ENCODE measurements around the gene WRNIP1. TPM values are rescaled to one million over a fixed set of nuclear protein-coding genes. Genes with fewer than 3 reads are reported as not detected.
A peak's percentile ranks its signal among the peaks of the same experiment; 100 is the strongest.

WRNIP1 gene
- total and polyA plus RNA-seq, 4 donors, result 35.9 to 78.0 (median 67.1) TPM

DNA sequence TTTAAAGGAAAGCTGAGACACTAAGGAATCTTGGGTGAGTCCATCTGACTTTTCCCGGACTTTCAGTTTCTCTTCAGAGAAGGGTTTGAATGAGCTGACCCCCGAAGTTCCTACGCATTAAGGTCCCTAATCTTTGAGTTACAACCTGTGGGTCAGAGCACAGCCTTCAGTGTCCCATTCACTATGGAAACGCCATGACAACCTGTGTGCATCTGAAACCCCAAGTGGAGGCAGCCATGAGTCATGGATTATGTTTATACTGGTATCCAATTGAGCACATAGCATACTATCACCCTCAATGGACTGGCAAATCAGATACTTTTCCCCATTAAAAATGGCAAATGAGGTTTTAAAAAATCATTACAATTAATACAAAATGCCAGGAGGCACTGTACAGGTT, 25.9 kb upstream of the WRNIP1 start:
- no peak for DNase-seq (ENCODE audit: low read depth in 4 of 6, low spot score in 6 of 6)
- Histone ChIP-seq H3K27me3 (ENCODE audit: control insufficient read depth, insufficient read depth, low read length) (no peaks in the 10 kb centered on the region), H3K36me3 (ENCODE audit: control insufficient read depth, insufficient read depth, low read length) (no peaks in the 10 kb centered on the region), H3K27ac (ENCODE audit: low read depth, low read length) (no peak overlapping the region), H3K9me3 (ENCODE audit: control insufficient read depth, insufficient read depth, low read length) (no peaks in the 10 kb centered on the region), H3K4me1 (ENCODE audit: control insufficient read depth, insufficient read depth, low read length) (peaks cover 8% of the 10 kb centered on the region), H3K4me3 (ENCODE audit: low read depth, low read length) (no peak overlapping the region)
- WGBS (ENCODE audit: insufficient coverage), result no CpG with 5 or more reads among the region's 4 CpGs

DNA sequence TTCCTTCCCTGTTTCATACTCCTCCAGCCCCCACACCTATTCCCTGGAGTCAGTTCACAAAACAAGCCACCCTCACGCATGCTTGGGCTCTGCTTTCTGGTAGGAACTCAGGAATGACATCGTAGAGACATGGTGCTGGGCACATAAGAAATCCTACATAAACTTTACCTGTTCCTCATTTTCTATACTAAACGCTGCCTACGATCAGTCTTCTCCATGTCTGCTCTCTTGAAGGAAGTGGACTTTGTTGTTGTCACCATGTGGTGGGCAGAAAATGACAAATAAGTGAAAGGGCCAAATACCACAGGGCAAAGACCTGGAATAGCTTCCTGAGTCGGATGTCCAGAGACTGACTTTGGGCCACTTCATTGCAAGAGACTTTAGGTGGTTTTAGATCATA, 24.6 kb upstream of the WRNIP1 start:
- H3K9me3 ChIP-seq (ENCODE audit: control insufficient read depth, insufficient read depth, low read length), result no peaks in the 10 kb centered on the region
- H3K36me3 ChIP-seq (ENCODE audit: control insufficient read depth, insufficient read depth, low read length), result no peaks in the 10 kb centered on the region
- no peak for DNase-seq (ENCODE audit: low read depth in 4 of 6, low spot score in 6 of 6)
- WGBS (ENCODE audit: insufficient coverage), result 93% methylated on average over 3 of the region's 5 CpGs
- H3K4me3 ChIP-seq (ENCODE audit: low read depth, low read length), result no peak overlapping the region
- peaks cover 11% of the 10 kb centered on the region for H3K4me1 ChIP-seq (ENCODE audit: control insufficient read depth, insufficient read depth, low read length)
- H3K27me3 ChIP-seq (ENCODE audit: control insufficient read depth, insufficient read depth, low read length), result no peaks in the 10 kb centered on the region
- no peak overlapping the region for H3K27ac ChIP-seq (ENCODE audit: low read depth, low read length)

DNA sequence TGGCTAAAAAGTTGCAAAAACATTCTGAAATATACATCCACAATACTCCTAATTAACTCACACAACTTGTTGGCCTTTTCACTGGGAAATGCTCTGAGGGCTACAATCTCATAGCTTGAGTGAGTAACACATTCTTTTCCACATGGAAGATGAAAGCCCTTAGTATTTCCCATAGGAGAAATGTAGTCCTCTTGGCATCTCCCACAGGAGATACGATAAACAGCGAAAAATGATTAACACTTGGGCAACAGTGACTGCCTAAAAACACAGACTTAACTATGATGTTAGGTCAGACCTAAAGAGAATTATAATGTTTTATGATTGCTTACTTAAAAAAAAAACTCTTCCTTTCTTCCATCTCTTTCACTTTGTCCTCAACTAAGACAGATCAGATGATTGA, 23.4 kb upstream of the WRNIP1 start:
- Histone ChIP-seq H3K9me3 (ENCODE audit: control insufficient read depth, insufficient read depth, low read length) (no peaks in the 10 kb centered on the region), H3K27ac (ENCODE audit: low read depth, low read length) (no peak overlapping the region), H3K4me1 (ENCODE audit: control insufficient read depth, insufficient read depth, low read length) (peaks cover 11% of the 10 kb centered on the region), H3K36me3 (ENCODE audit: control insufficient read depth, insufficient read depth, low read length) (no peaks in the 10 kb centered on the region), H3K27me3 (ENCODE audit: control insufficient read depth, insufficient read depth, low read length) (peaks cover 2% of the 10 kb centered on the region), H3K4me3 (ENCODE audit: low read depth, low read length) (no peak overlapping the region)
- WGBS (ENCODE audit: insufficient coverage), result no CpG with 5 or more reads among the region's 2 CpGs
- DNase-seq (ENCODE audit: low read depth in 4 of 6, low spot score in 6 of 6), result no peak

DNA sequence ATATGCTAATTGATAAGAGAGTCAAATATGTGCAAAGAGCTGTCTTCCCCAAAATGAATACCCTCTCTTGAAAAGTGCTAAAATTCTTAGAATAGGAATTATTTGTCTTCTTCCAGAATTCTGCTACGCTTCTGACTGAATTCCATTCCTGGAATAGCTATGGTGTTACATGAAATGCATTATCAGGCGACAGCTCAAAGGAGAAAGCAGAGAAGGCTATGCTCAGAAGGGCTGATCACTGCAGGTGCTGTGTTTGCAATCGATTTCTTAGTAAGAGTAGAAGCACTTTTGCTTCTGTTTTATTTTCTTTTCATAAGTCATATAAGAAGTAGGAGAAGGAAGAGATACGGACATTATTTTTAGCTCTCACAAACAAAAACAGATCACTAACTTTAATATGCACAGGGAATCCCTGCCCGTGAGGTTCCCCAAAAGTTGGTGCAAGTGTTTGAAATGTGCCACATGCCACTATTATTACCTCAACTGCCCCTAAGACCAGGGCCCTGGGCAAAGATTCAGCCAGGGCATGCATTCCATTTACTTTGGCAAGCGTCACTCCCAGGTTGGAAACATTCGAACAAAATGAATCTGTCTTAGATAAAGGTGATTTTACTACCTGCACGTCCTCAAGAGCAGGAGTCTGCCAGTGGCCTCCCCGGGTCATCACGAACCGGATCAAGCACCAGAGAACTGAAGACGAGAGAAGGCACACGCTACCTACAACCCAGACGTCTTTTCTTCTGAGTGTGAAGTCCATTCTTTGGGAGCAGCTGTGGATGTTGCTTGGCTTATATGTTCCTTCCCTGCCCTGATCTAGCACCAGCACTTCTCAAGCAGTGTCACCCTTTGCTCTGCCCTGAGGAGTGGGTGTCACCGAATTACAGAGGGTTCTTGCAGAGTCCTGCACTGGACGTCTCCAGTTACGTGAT, 21.6 kb upstream of the WRNIP1 start:
- peaks cover 4% of the 10 kb centered on the region for H3K27me3 ChIP-seq (ENCODE audit: control insufficient read depth, insufficient read depth, low read length)
- 74% methylated on average over 8 of the region's 17 CpGs for WGBS (ENCODE audit: insufficient coverage)
- no peaks in the 10 kb centered on the region for H3K36me3 ChIP-seq (ENCODE audit: control insufficient read depth, insufficient read depth, low read length)
- H3K27ac ChIP-seq (ENCODE audit: low read depth, low read length), result no peak overlapping the region
- H3K4me1 ChIP-seq (ENCODE audit: control insufficient read depth, insufficient read depth, low read length), result peaks cover 11% of the 10 kb centered on the region
- no peak for DNase-seq (ENCODE audit: low read depth in 4 of 6, low spot score in 6 of 6)
- H3K9me3 ChIP-seq (ENCODE audit: control insufficient read depth, insufficient read depth, low read length), result no peaks in the 10 kb centered on the region
- no peak overlapping the region for H3K4me3 ChIP-seq (ENCODE audit: low read depth, low read length)

DNA sequence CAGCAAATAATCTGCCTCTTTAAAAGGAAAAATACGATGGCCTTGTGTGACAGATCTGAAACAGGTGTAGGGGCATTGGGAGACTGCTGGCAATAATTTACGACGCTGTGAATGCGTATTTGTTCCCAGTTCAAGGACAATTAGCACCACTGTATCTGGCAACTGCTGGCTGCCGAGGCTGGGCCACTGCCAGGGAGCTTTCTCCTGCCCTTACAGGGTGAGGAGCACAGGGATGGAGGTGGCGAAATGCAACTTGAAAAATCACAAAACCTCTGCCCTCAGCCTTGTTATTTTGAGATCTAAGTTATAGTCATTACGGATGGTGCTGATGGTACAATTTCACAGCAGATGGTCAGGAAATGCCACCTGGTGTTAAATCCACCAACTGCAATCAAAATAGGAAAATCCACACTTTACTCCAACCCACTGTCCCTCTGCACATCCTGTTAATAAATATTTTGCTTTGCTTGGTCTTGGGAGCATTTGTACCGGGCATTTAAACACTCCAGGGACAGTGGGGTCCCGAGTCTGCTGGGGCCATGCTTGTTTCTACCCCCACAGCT, 20.9 kb upstream of the WRNIP1 start:
- peak in 2 of 6 donors; percentile 58 to 66 for DNase-seq (ENCODE audit: low read depth in 4 of 6, low spot score in 6 of 6)
- WGBS (ENCODE audit: insufficient coverage), result 14% methylated on average over 4 of the region's 9 CpGs
- H3K27ac ChIP-seq (ENCODE audit: low read depth, low read length), result no peak overlapping the region

DNA sequence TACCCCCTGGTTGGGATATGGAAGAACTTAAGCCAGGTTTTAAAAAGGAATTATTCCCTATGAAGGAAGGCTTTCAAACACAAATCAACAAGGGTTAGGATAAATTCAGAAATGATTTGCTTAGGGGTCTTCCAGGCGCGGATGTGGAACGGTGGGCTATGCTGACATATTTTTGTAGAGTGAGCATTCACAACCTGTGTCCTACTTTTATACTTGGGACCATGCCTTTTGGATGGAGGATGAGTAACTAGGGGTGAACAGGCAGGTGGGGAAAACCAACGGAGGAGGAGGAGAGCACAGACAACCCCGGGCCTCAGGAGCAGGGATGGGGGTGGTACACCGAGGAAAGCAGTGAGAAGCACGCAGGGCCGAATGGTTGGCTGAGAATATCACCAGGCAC, 20.4 kb upstream of the WRNIP1 start:
- H3K9me3 ChIP-seq (ENCODE audit: control insufficient read depth, insufficient read depth, low read length), result no peaks in the 10 kb centered on the region
- no peaks in the 10 kb centered on the region for H3K36me3 ChIP-seq (ENCODE audit: control insufficient read depth, insufficient read depth, low read length)
- 88% methylated on average over 5 of the region's 8 CpGs for WGBS (ENCODE audit: insufficient coverage)
- H3K27ac ChIP-seq (ENCODE audit: low read depth, low read length), result no peak overlapping the region
- peaks cover 11% of the 10 kb centered on the region for H3K4me1 ChIP-seq (ENCODE audit: control insufficient read depth, insufficient read depth, low read length)
- DNase-seq (ENCODE audit: low read depth in 4 of 6, low spot score in 6 of 6), result no peak
- H3K27me3 ChIP-seq (ENCODE audit: control insufficient read depth, insufficient read depth, low read length), result peaks cover 7% of the 10 kb centered on the region
- no peak overlapping the region for H3K4me3 ChIP-seq (ENCODE audit: low read depth, low read length)

More for the DNA sequence above, 20.9 kb upstream of the WRNIP1 start:
- H3K36me3 ChIP-seq (ENCODE audit: control insufficient read depth, insufficient read depth, low read length), result no peaks in the 10 kb centered on the region
- peaks cover 11% of the 10 kb centered on the region for H3K4me1 ChIP-seq (ENCODE audit: control insufficient read depth, insufficient read depth, low read length)
- no peaks in the 10 kb centered on the region for H3K9me3 ChIP-seq (ENCODE audit: control insufficient read depth, insufficient read depth, low read length)
- no peak overlapping the region for H3K4me3 ChIP-seq (ENCODE audit: low read depth, low read length)
- peaks cover 7% of the 10 kb centered on the region for H3K27me3 ChIP-seq (ENCODE audit: control insufficient read depth, insufficient read depth, low read length)

DNA sequence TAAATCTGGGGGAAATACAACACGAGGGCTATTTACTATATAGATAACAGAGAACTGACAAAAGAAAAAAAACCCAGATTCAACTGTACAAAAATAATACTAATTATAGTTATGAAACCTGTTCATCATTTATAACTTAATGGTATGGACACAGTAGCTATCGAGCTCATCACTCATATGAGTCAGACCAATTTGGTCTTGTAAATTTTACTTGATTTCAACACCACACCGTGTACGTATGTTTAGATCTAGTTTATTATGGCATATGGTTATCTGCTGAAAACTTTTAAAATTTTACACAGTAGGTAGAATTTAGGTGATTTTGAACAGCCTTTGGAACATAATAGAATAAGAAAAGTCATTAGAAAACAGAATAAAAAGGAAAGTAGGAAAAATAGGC, 19.9 kb upstream of the WRNIP1 start:
- Histone ChIP-seq H3K4me3 (ENCODE audit: low read depth, low read length) (no peak overlapping the region), H3K27me3 (ENCODE audit: control insufficient read depth, insufficient read depth, low read length) (peaks cover 7% of the 10 kb centered on the region), H3K36me3 (ENCODE audit: control insufficient read depth, insufficient read depth, low read length) (no peaks in the 10 kb centered on the region), H3K27ac (ENCODE audit: low read depth, low read length) (no peak overlapping the region), H3K4me1 (ENCODE audit: control insufficient read depth, insufficient read depth, low read length) (peaks cover 11% of the 10 kb centered on the region), H3K9me3 (ENCODE audit: control insufficient read depth, insufficient read depth, low read length) (no peaks in the 10 kb centered on the region)
- no CpG with 5 or more reads among the region's 4 CpGs for WGBS (ENCODE audit: insufficient coverage)
- no peak for DNase-seq (ENCODE audit: low read depth in 4 of 6, low spot score in 6 of 6)

DNA sequence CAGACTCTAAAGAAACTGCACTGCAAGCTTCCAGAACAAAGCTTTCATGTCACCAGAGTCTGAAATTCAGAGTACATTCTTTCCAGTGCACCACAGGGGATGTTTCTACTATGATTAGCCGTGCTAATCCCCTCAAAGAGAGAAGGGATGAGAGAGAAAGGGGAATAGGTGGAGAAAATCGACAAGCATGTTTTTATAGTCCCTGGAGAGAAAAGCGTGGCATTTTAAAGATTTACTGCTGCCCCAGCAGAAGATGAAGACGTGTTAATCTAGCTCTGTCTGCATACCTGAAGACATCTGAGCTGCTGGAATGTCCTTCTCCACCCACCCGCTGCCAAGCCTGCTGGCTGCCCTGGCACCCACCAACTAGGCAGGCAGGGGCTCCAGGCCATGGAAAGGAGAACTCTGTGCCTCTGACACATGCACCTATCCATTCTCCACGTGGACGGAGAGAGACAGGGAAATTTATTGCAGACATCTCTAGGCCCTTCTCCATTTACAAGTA, 18.6 kb upstream of the WRNIP1 start:
- no peak overlapping the region for H3K4me3 ChIP-seq (ENCODE audit: low read depth, low read length)
- WGBS (ENCODE audit: insufficient coverage), result 49% methylated on average over 4 of the region's 7 CpGs
- H3K36me3 ChIP-seq (ENCODE audit: control insufficient read depth, insufficient read depth, low read length), result no peaks in the 10 kb centered on the region
- DNase-seq (ENCODE audit: low read depth in 4 of 6, low spot score in 6 of 6), result peak in 1 of 6 donors; percentile 59
- peaks cover 11% of the 10 kb centered on the region for H3K4me1 ChIP-seq (ENCODE audit: control insufficient read depth, insufficient read depth, low read length)
- H3K27ac ChIP-seq (ENCODE audit: low read depth, low read length), result peak overlapping the region; percentile 10
- H3K27me3 ChIP-seq (ENCODE audit: control insufficient read depth, insufficient read depth, low read length), result peaks cover 9% of the 10 kb centered on the region
- H3K9me3 ChIP-seq (ENCODE audit: control insufficient read depth, insufficient read depth, low read length), result no peaks in the 10 kb centered on the region

DNA sequence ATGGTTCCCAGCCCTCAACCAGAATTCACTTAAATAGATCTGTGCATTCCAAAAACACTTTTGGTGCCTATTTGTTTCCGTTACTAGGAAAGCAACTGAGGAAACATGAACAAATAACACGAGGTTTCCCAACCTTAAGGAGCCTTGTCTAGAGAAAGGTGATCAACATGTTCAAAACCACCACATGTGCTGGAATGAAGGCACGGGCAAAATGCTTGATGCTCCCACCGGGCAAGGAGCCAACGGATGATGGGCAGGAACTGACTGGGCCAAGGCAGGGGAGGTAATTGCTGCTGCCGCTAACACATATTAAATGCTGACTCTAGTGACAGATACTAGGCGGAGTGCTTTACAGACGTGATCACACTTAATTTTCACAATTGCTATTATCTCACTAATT, 17.0 kb upstream of the WRNIP1 start:
- Histone ChIP-seq H3K27ac (ENCODE audit: low read depth, low read length) (no peak overlapping the region), H3K4me1 (ENCODE audit: control insufficient read depth, insufficient read depth, low read length) (peaks cover 11% of the 10 kb centered on the region), H3K36me3 (ENCODE audit: control insufficient read depth, insufficient read depth, low read length) (no peaks in the 10 kb centered on the region), H3K27me3 (ENCODE audit: control insufficient read depth, insufficient read depth, low read length) (peaks cover 12% of the 10 kb centered on the region), H3K9me3 (ENCODE audit: control insufficient read depth, insufficient read depth, low read length) (no peaks in the 10 kb centered on the region), H3K4me3 (ENCODE audit: low read depth, low read length) (no peak overlapping the region)
- peak in 2 of 6 donors; percentile 52 to 58 for DNase-seq (ENCODE audit: low read depth in 4 of 6, low spot score in 6 of 6)
- 77% methylated on average over 5 of the region's 8 CpGs for WGBS (ENCODE audit: insufficient coverage)
